Endodermal cell (in vitro differentiated cells): ENCODE results near the gene CERS6. TPM values are rescaled to one million over a fixed set of nuclear protein-coding genes. Genes with fewer than 3 reads are reported as not detected.

Experiments
- DNase-seq: peaks from one replicate; pipeline ENCODE4 v3.0.0-alpha.2; 2017
- H3K27ac ChIP-seq: 2 replicates; pipeline ENCODE4 v1.5.1; 2013; ENCODE audit warnings: mild to moderate bottlenecking, low read depth, low read length, moderate library complexity
- H3K27me3 ChIP-seq: 2 replicates; pipeline ENCODE4 v1.6.1; 2013; ENCODE audit warnings: mild to moderate bottlenecking, low read length, moderate library complexity; ENCODE audit not compliant: insufficient read depth, control insufficient read depth, poor library complexity, severe bottlenecking
- H3K36me3 ChIP-seq: 2 replicates; pipeline ENCODE4 v1.7.0; 2013; ENCODE audit warnings: mild to moderate bottlenecking, low read length, moderate library complexity; ENCODE audit not compliant: control insufficient read depth, insufficient read depth
- H3K4me1 ChIP-seq: one replicate; pipeline ENCODE4 v1.7.0; 2013; ENCODE audit warnings: low read length; ENCODE audit not compliant: control insufficient read depth, insufficient read depth
- H3K4me3 ChIP-seq: 2 replicates; pipeline ENCODE4 v1.5.1; 2013; ENCODE audit warnings: mild to moderate bottlenecking, low read length, moderate library complexity
- H3K9ac ChIP-seq: 2 replicates; pipeline ENCODE4 v1.6.1; 2013; ENCODE audit warnings: mild to moderate bottlenecking, low read length, moderate library complexity; ENCODE audit not compliant: poor library complexity, severe bottlenecking; ENCODE audit errors: extremely low read depth
- H3K9me3 ChIP-seq: 2 replicates; pipeline ENCODE4 v1.6.1; 2013; ENCODE audit warnings: mild to moderate bottlenecking, low read length, moderate library complexity; ENCODE audit not compliant: control insufficient read depth
- H3K27ac Mint-ChIP-seq: 2 replicates; pipeline ENCODE4 v1.8.0; 2020; ENCODE audit warnings: mixed read lengths
- H3K27me3 Mint-ChIP-seq: 2 replicates; pipeline ENCODE4 v1.8.0; 2021; ENCODE audit warnings: mild to moderate bottlenecking, mixed read lengths; ENCODE audit not compliant: insufficient read depth
- H3K36me3 Mint-ChIP-seq: 2 replicates; pipeline ENCODE4 v1.8.0; 2020; ENCODE audit warnings: low read depth, mixed read lengths
- H3K4me1 Mint-ChIP-seq: 2 replicates; pipeline ENCODE4 v1.8.0; 2020; ENCODE audit warnings: mixed read lengths
- H3K4me3 Mint-ChIP-seq: 2 replicates; pipeline ENCODE4 v1.8.0; 2020; ENCODE audit warnings: mild to moderate bottlenecking, moderate library complexity, mixed read lengths
- H3K9me3 Mint-ChIP-seq: 2 replicates; pipeline ENCODE4 v1.8.0; 2020; ENCODE audit warnings: mild to moderate bottlenecking, mixed read lengths
- WGBS, 2 experiments: methylation state at CpG; one replicate each; pipeline versions ENCODE4 v1.1.5 to v1.1.7; 2013; ENCODE audit warnings: missing lambda C conversion rate in 2 of 2, mixed read lengths in 1 of 2; ENCODE audit not compliant: insufficient coverage in 1 of 2, insufficient read length in 1 of 2; 5-methylcytosine and 5-hydroxymethylcytosine counted together
- total RNA-seq, 2 donors: library from RNA; stranded (reverse); fragmentation: NEBNext Ultra II Directional in 1 of 2; extraction: Animal tissue kit (Norgen Biotek cat#: 25700) in 1 of 2; gene quantifications; 2 replicates in 1 of 2; 3 replicates in 1 of 2; pipeline ENCODE4 v1.2.1, GENCODE V29; 2021
- TF ChIP-seq, protein P1 (sequence below): fragments of 200-600 bp; sonication (generic); conservative IDR thresholded peaks from 2 replicates; pipeline ENCODE4 v1.5.0; 2021; ENCODE audit warnings: antibody characterized with exemption, mild to moderate bottlenecking

Gene CERS6
- total RNA-seq, 2 donors from 2014 or later, result 41.3 to 52.0 TPM

DNA sequence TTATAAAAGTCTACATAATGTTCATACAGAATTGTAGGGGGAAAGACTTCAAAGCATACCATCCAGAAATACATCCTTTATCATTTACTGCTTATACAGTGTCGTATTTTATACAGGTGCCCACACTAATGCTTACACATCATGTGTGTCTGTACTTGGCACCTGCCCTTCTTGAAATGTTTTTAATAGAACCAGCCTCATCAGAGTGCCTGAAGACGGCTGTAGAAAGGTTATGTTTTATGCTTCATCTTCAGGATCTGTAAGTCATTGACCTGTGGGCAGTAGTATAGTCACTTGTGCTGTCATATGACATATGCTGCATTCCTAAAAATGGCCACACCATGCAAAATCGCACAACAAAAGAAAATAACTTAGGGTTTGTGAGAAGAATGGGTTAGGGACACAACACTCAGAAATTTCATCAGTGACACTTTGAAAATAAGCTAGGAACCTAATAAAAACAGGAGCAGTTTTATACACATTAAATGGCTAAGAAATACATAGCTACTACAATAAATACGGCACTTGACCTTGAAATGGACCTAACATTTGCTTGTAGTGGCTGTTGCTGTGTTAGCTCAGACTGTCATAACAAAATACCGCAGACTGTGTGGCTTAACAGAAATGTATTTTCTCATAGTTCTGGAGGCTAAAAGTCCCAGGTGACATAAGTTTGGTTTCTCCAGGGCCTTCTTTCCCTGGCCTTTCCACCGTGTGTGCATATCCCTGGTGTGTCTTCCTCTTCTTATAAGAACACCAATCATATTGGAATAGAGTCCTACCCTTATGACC is 112.6 kb downstream of the CERS6 start:
- DNase-seq, result no peak
- Histone ChIP-seq H3K27me3 (no peaks in the 10 kb centered on the region), H3K36me3 (peaks cover 3% of the 10 kb centered on the region), H3K4me3 (no peak overlapping the region), H3K4me1 (no peaks in the 10 kb centered on the region), H3K9me3 (no peaks in the 10 kb centered on the region), H3K9ac (no peak overlapping the region), H3K27ac (no peak overlapping the region)
- TF ChIP-seq, protein P1, sequence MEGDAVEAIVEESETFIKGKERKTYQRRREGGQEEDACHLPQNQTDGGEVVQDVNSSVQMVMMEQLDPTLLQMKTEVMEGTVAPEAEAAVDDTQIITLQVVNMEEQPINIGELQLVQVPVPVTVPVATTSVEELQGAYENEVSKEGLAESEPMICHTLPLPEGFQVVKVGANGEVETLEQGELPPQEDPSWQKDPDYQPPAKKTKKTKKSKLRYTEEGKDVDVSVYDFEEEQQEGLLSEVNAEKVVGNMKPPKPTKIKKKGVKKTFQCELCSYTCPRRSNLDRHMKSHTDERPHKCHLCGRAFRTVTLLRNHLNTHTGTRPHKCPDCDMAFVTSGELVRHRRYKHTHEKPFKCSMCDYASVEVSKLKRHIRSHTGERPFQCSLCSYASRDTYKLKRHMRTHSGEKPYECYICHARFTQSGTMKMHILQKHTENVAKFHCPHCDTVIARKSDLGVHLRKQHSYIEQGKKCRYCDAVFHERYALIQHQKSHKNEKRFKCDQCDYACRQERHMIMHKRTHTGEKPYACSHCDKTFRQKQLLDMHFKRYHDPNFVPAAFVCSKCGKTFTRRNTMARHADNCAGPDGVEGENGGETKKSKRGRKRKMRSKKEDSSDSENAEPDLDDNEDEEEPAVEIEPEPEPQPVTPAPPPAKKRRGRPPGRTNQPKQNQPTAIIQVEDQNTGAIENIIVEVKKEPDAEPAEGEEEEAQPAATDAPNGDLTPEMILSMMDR, result no peak
- H3K36me3 Mint-ChIP-seq, result peaks cover 7% of the 10 kb centered on the region
- 92 to 96% methylated on average over 4 to 6 of the region's 6 CpGs for WGBS, 2 experiments
- no peaks in the 10 kb centered on the region for H3K9me3 Mint-ChIP-seq
- H3K4me1 Mint-ChIP-seq, result peaks cover 2% of the 10 kb centered on the region
- H3K4me3 Mint-ChIP-seq, result no peak overlapping the region
- no peak overlapping the region for H3K27ac Mint-ChIP-seq
- no peaks in the 10 kb centered on the region for H3K27me3 Mint-ChIP-seq

DNA sequence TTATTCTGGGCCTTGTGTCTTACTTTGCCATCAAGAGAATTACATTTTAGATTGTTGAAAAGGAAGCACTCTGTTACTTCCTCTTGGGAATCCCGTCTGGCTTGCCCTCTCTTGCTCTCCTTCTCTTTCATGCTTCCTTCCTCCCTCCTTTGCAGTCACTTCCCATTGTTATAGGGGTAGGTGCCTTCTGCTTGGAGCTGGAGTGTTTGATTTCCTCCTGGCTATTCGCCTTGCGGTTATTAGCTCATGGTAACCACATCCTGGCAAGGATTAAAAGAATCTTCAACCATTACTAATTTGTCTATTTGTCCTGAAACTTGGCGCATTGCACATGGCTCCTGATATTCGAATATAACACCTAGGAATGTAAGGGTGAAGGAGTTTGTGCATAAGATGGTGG is 115.0 kb downstream of the CERS6 start:
- WGBS, 2 experiments, result 88 to 100% methylated on average over 3 to 5 of the region's 5 CpGs
- Histone ChIP-seq H3K36me3 (peaks cover 3% of the 10 kb centered on the region), H3K9ac (no peak overlapping the region), H3K27ac (no peak overlapping the region), H3K4me1 (no peaks in the 10 kb centered on the region), H3K9me3 (no peaks in the 10 kb centered on the region), H3K27me3 (no peaks in the 10 kb centered on the region), H3K4me3 (no peak overlapping the region)
- Mint-ChIP-seq H3K27me3 (no peaks in the 10 kb centered on the region), H3K9me3 (no peaks in the 10 kb centered on the region), H3K4me3 (no peak overlapping the region), H3K36me3 (no peaks in the 10 kb centered on the region), H3K4me1 (peaks cover 8% of the 10 kb centered on the region), H3K27ac (no peak overlapping the region)
- no peak for DNase-seq
- TF ChIP-seq, protein P1, result no peak

DNA sequence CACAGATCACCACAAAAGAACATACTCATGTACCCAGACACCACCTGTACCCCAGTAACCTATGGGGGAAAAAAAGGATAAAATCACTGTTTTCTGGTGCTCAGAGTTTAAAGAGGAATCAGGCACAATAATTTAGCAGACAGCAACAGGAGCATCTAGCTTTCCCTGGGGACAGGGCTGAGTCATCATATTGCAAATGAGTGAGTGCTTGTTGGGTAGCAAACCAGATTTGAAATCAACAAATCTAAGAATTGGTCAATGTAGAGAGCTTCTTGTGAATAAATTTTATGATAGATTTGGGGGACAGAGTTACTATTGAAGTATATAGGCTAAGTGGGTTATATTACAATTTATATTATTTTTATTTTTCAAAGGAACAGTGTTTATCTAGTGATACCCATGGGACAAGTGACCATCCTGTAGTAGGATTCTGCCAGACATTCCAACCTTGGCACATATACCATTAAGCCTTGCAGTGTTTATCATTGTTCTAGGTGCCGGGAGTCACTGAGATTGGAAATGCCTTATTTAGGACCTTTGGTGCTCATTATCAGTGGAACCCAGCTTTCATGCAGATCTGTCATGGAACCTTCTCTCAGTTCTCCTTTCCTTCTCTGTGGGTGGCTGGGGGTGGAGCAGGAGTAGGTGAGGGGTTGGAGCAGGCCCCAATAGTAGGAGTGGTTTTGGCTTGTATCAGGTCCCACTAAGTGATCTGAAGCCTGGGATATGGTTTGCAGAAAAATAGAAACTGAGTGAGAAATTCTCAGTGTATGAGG is 117.2 kb downstream of the CERS6 start:
- H3K36me3 ChIP-seq, result peaks cover 3% of the 10 kb centered on the region
- Mint-ChIP-seq H3K4me3 (no peak overlapping the region), H3K4me1 (peaks cover 8% of the 10 kb centered on the region), H3K27ac (no peak overlapping the region), H3K36me3 (no peaks in the 10 kb centered on the region), H3K9me3 (no peaks in the 10 kb centered on the region), H3K27me3 (no peaks in the 10 kb centered on the region)
- no peak overlapping the region for H3K9ac ChIP-seq
- H3K4me3 ChIP-seq, result no peak overlapping the region
- WGBS, 2 experiments, result 95% methylated on average over 1 of the region's 1 CpG; no CpG with 5 or more reads in 1 of the 2 experiments
- TF ChIP-seq, protein P1, result no peak
- no peak overlapping the region for H3K27ac ChIP-seq
- no peaks in the 10 kb centered on the region for H3K9me3 ChIP-seq
- no peaks in the 10 kb centered on the region for H3K27me3 ChIP-seq
- no peak for DNase-seq
- no peaks in the 10 kb centered on the region for H3K4me1 ChIP-seq
